Psoas muscle (tissue), 8 donors: ENCODE data around the gene NR6A1. TPM values are rescaled to one million over a fixed set of nuclear protein-coding genes. Genes with fewer than 3 reads are reported as not detected.

Experiments used
- ATAC-seq, 4 donors: fragments of 200-7000 bp; cut with Tn5 transposase; one replicate each; pipeline ENCODE4 v1.9.1; 2020; ENCODE audit warnings: moderate library complexity in 3 of 4, mild to moderate bottlenecking in 2 of 4
- DNase-seq, 2 donors: peaks; one replicate each; pipeline ENCODE4 v3.0.0-alpha.2; 2020
- H3K27ac ChIP-seq: fragments of 200-600 bp; one replicate; pipeline ENCODE4 v1.8.0; 2022
- H3K27me3 ChIP-seq, 3 donors: fragments of 200-600 bp in 1 of 3; one replicate each; pipeline versions ENCODE4 v1.6.1 to v1.8.0; 2013 to 2022; ENCODE audit warnings: low read length in 2 of 3, mild to moderate bottlenecking in 2 of 3, moderate library complexity in 1 of 3; ENCODE audit not compliant: insufficient read depth in 3 of 3
- H3K36me3 ChIP-seq, 2 donors: fragments of 200-600 bp in 1 of 2; one replicate each; pipeline versions ENCODE4 v1.6.1 to v1.8.0; 2013 to 2022; ENCODE audit warnings: low read depth in 1 of 2, mild to moderate bottlenecking in 1 of 2, moderate library complexity in 1 of 2; ENCODE audit not compliant: insufficient read depth in 1 of 2
- H3K4me1 ChIP-seq: fragments of 200-600 bp; one replicate; pipeline ENCODE4 v1.8.0; 2022
- H3K4me3 ChIP-seq: fragments of 200-600 bp; one replicate; pipeline ENCODE4 v1.8.0; 2022; ENCODE audit warnings: mild to moderate bottlenecking
- H3K9me3 ChIP-seq: fragments of 200-600 bp; one replicate; pipeline ENCODE4 v1.8.0; 2022
- CTCF ChIP-seq: fragments of 200-600 bp; IDR thresholded peaks from one replicate; pipeline ENCODE4 v1.8.0; 2022; ENCODE audit warnings: antibody characterized with exemption
- WGBS, 3 donors: extraction: QIAGEN DNeasy Blood & Tissue Kit; methylation state at CpG; one replicate each; pipeline versions ENCODE4 v1.1.6 to v1.1.7; 2013; 5-methylcytosine and 5-hydroxymethylcytosine counted together
- intact Hi-C, 2 donors: fragments of 100-400 bp; cut with DNase I; formaldehyde crosslinking; loops; one replicate each; pipeline versions ENCODE4 v1.11.0 to v1.14.2; 2022
- polyA plus RNA-seq, 3 donors: library from polyadenylated mRNA; stranded (reverse); fragments of 200-250 nt; gene quantifications; one replicate each; pipeline ENCODE4 v1.2.3, GENCODE V29; 2013
- total RNA-seq, 4 donors: library from RNA; stranded (reverse); fragmentation: NEBNext Ultra II Directional in 2 of 4; extraction: Animal tissue kit (Norgen Biotek cat#: 25700) in 2 of 4; gene quantifications; one replicate each; pipeline versions ENCODE4 v1.2.1 to v1.2.4, GENCODE V29; 2021 to 2023
- donor health status: healthy with polysubstance abuse.
- donor health status: DM: no; HTN: no; CAD: no; lungs with moderate emphysema.
- donor health status: Bipolar disorder and iron deficiency.
- donor health status: healthy.
- donor health status: DM: yes; HTN: yes; CAD: no.
- donor health status: DM: no; HTN: no; CAD: no.
- donor health status: DM: no; HTN: no; CAD: no.
- donor health status: DM: yes; HTN: yes; CAD: no.

NR6A1 gene
- total and polyA plus RNA-seq, 7 donors, result 0.32 to 2.6 (median 0.70) TPM

GRCh38 chr9:124555043-124555442 lies 216.1 kb downstream of the NR6A1 start:
- Histone ChIP-seq H3K9me3 (no peaks in the 10 kb centered on the region), H3K36me3 (no peaks in the 10 kb centered on the region), H3K4me3 (no peak overlapping the region), H3K27me3 (no peaks in the 10 kb centered on the region), H3K4me1 (peaks cover 5% of the 10 kb centered on the region), H3K27ac (no peak overlapping the region)
- 52 to 66% (median 66%) methylated on average over 3 of the region's 3 CpGs for WGBS, 3 donors
- TF ChIP-seq CTCF, result no peak
- DNase-seq (no peak), ATAC-seq (no peak)
- intact Hi-C loops, result no loop called here

- Histone ChIP-seq H3K9me3 (no peaks in the 10 kb centered on the region), H3K27ac (no peak overlapping the region), H3K27me3 (no peaks in the 10 kb centered on the region), H3K4me3 (no peak overlapping the region), H3K36me3 (no peaks in the 10 kb centered on the region), H3K4me1 (peaks cover 5% of the 10 kb centered on the region)
- peak in 2 of 4 donors; percentile 44 to 47 for ATAC-seq
- TF ChIP-seq CTCF, result no peak
- intact Hi-C loops, result no loop called here
- no peak for DNase-seq
- WGBS, 3 donors, result 41 to 68% (median 47%) methylated on average over 3 of the region's 3 CpGs
Measured at GRCh38 chr9:124553738-124554137, 217.4 kb downstream of the NR6A1 start.

GRCh38 chr9:124552273-124552605 lies 218.9 kb downstream of the NR6A1 start:
- H3K4me3 ChIP-seq, result no peak overlapping the region
- no peak for DNase-seq
- no peak for TF ChIP-seq CTCF
- no peaks in the 10 kb centered on the region for H3K27me3 ChIP-seq
- no peaks in the 10 kb centered on the region for H3K9me3 ChIP-seq
- no peak overlapping the region for H3K27ac ChIP-seq
- H3K4me1 ChIP-seq, result peaks cover 5% of the 10 kb centered on the region
- no peaks in the 10 kb centered on the region for H3K36me3 ChIP-seq
- intact Hi-C loops, result no loop called here
- 85 to 97% (median 87%) methylated on average over 2 of the region's 2 CpGs for WGBS, 3 donors
- ATAC-seq, result no peak

DNA sequence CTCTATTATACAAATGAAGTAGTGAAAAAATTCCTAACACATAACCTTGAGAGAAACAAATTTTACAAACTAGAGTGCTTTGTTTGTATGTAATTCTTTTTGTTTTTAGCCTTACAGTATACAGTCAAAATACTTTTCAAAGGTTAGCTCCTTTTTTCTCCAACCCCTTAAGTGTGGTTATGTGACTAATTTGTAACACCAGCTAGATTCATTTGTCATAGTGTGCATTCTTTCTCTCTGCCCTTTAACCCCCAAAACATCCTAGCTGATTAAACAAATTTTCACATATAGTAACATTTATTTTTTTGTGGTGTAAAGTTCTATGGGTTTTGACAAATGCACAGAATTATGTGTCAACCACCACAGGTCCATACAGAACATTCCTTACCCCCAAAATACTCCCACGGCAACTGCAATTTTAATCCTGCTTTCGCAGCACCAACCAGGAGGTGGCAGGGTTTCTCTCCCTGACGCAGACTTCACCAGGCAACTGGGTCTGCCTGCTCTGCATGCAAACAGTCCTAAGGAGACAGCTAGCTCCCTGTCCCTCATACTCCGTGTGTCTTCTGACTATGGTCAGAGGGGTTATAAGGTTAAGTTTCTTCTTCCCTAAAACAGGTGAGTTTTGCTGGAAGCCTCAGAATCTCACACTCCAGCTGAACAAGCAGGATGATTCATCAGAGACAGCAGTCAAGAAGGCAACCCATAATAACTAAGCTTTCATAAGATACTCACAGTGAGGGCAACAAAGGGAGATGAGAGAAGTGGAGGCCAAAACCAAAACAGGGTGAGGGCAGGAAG lies 219.4 kb downstream of the NR6A1 start:
- peaks cover 5% of the 10 kb centered on the region for H3K4me1 ChIP-seq
- ATAC-seq (peak; percentile 46 to 70 (median 63)), DNase-seq (no peak)
- peak; percentile 34 for TF ChIP-seq CTCF
- H3K27me3 ChIP-seq, result no peaks in the 10 kb centered on the region
- no peak overlapping the region for H3K27ac ChIP-seq
- no peak overlapping the region for H3K4me3 ChIP-seq
- intact Hi-C loops, result no loop called here
- WGBS, 3 donors, result 32 to 36% (median 33%) methylated on average over 4 of the region's 4 CpGs
- no peaks in the 10 kb centered on the region for H3K36me3 ChIP-seq
- H3K9me3 ChIP-seq, result no peaks in the 10 kb centered on the region

DNA sequence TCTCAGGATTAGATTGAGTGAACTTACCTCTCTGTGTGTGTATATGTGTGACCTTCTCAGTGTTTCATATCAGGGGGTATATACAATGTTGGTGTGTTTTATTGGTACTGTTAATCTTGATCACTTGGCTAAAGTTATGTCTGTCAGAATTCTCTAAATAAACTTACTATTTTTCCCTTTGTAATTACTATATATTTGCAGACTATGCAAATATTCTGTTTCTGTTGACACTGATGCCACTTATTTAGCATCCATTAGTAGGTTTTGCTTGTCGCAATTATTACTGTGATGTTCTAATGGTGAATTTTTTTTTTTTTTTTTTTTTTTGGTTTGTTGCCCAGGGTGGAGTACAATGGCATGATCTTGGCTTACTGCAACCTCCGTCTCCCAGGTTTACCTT lies 221.0 kb downstream of the NR6A1 start:
- peaks cover 3% of the 10 kb centered on the region for H3K4me1 ChIP-seq
- H3K9me3 ChIP-seq, result no peaks in the 10 kb centered on the region
- H3K27me3 ChIP-seq, result no peaks in the 10 kb centered on the region
- DNase-seq, result no peak
- H3K4me3 ChIP-seq, result no peak overlapping the region
- intact Hi-C loops, result no loop called here
- no peaks in the 10 kb centered on the region for H3K36me3 ChIP-seq
- H3K27ac ChIP-seq, result no peak overlapping the region
- no peak for ATAC-seq
- no peak for TF ChIP-seq CTCF
- 92 to 97% (median 93%) methylated on average over 2 of the region's 2 CpGs for WGBS, 3 donors
